Measurements from ENCODE around the gene CDC6.

GRCh38 chr17:40338058-40338457, 50.4 kb downstream of the CDC6 start:
- TF ChIP-seq CTCF (IDR thresholded peaks at IDR 0.05) (no peak), POLR2A (IDR thresholded peaks at IDR 0.05) (no peak)
